Fibroblast of the aortic adventitia (primary cell): ENCODE results near the gene PBX1. TPM values are rescaled to one million over a fixed set of nuclear protein-coding genes. Genes with fewer than 3 reads are reported as not detected.

Experiments
- DNase-seq: peaks from one replicate; pipeline ENCODE4 v3.0.0-alpha.2; 2010; ENCODE audit warnings: low read depth
- H3K4me3 ChIP-seq: 2 replicates; pipeline ENCODE4 v1.5.1; 2011; ENCODE audit warnings: low read depth, mild to moderate bottlenecking, control low read depth, low read length, moderate library complexity
- small RNA-seq: library from RNA; depleted of rRNA; stranded (forward); fragments of <200 nt; gene quantifications from one replicate; pipeline ENCODE3, GENCODE V24; 2012
- total RNA-seq: library from RNA; depleted of rRNA; stranded (reverse); fragments of >200 nt; gene quantifications from 2 replicates; pipeline ENCODE4 v1.2.3, GENCODE V29; 2012; ENCODE audit warnings: low replicate concordance
- TF ChIP-seq, protein P1 (sequence below): IDR thresholded peaks from 2 replicates; pipeline ENCODE4 v1.5.1; 2011; ENCODE audit warnings: mild to moderate bottlenecking, low read length, control low read depth, inconsistent platforms; ENCODE audit not compliant: insufficient read depth

PBX1 gene
- total RNA-seq, 1 donor = 95.6 TPM

DNA sequence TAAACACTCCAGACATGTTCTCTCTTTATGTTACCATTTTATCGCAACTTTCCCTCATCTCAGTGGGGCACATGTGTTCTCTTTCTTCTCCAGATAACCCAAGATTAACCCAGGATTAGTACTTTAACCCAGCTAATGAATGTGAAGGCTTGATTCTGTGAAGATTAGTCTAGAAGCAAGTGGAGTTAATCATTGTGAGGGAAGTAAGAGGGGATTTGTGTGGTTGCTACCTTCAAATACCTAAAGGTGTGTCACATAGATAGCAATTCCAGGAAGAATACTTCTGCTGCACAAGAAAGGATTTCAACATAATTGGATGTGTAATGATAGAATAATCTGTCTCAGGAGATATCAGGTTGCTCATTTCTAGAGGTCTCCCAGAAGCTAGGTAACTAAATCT is 327.1 kb downstream of the PBX1 start:
- DNase-seq = no peak
- no peak overlapping the region for H3K4me3 ChIP-seq
- TF ChIP-seq, protein P1, sequence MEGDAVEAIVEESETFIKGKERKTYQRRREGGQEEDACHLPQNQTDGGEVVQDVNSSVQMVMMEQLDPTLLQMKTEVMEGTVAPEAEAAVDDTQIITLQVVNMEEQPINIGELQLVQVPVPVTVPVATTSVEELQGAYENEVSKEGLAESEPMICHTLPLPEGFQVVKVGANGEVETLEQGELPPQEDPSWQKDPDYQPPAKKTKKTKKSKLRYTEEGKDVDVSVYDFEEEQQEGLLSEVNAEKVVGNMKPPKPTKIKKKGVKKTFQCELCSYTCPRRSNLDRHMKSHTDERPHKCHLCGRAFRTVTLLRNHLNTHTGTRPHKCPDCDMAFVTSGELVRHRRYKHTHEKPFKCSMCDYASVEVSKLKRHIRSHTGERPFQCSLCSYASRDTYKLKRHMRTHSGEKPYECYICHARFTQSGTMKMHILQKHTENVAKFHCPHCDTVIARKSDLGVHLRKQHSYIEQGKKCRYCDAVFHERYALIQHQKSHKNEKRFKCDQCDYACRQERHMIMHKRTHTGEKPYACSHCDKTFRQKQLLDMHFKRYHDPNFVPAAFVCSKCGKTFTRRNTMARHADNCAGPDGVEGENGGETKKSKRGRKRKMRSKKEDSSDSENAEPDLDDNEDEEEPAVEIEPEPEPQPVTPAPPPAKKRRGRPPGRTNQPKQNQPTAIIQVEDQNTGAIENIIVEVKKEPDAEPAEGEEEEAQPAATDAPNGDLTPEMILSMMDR = no peak

DNA sequence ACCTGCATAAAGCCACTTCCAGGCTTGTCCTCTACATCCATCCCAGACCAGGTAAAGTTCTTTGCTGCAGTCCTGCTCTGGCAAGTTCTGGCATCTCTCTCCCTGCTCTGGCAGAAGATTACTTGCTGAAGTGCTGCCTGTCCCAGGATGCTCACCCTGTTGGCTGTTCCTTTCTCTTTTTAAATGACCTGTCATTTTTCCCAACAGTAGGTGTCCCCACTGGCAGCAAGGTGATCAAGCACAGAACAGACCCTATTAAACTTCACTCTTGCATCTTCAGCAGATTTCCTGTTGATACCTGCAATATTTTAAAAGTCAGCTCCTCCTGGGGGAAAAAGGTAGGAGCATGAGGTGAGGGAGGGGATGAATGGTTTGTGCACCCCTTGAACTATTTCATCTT is 332.6 kb downstream of the PBX1 start:
- DNase-seq = no peak
- H3K4me3 ChIP-seq = no peak overlapping the region
- TF ChIP-seq, protein P1 = no peak

DNA sequence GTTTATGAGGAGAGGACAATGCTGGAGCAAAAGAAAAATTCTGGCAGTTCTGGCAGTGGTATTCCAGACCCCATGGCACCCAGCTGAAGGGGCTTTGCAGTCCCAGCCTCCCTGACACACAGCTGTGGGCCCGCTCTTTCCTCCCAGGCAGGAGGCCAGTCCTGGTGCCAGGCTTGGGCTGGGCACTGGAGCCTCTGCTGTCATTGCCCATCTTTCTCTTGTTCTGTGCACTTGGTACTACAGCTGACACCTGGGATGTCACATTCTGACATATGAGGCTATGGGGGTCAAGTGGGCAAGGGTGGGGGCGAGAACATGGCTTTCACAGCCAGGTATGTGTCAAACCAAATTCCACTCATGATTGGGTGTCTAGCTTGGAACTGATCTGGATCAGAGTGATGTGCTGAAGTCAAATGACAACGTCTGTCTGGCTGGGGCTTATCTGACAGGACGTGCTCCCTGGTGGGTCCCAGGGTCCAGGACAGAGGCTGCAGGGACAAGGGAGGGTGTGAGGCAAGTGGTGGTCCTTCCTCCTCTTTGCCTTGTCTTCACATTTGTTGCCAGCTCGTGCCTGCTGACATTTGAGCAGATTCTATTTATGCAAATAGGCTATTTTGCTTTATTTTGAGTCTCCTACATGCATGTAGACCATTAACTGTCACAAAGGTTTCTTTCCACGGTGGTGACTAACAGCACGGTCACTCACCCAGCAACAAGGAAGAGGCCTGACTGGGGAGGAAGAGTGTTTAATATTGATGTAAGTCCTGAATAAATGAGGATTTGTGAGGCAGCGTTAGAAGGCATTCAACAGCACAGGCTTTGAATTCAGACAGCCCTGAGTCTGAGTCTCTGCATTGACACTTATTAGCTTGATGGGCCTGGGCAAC is 336.3 kb downstream of the PBX1 start:
- no peak for DNase-seq
- TF ChIP-seq, protein P1 = no peak
- no peak overlapping the region for H3K4me3 ChIP-seq

DNA sequence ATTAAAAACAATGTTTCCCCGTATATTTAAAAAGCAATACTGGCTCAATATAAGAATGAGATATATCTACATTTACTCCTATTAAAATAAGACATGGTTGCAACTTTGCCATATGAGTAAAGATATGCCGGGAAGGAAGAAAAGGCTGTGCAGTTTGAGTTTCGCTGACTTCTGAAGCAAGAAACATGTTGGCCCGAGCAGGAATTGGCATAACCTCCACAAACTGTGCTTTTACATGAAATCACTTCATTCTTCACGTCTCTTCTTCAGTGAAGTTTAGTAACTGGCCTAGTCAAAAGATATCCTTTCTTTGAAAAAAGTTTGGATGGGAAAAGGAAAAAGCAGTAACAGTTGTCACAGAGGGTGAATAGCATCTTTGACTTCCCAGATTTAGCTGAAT is 342.0 kb downstream of the PBX1 start:
- no peak for DNase-seq
- no peak overlapping the region for H3K4me3 ChIP-seq
- TF ChIP-seq, protein P1 = no peak

Small RNAs within 50 kb of the gene (small RNA-seq; reads per million reads assigned to genes)
- gene RF00017 (not detected), gene RF00019 (not detected), gene RNU6-171P (not detected)
